ENCODE measurements around the gene KRT72. TPM values are rescaled to one million over a fixed set of nuclear protein-coding genes. Genes with fewer than 3 reads are reported as not detected.

KRT72 gene
- total and polyA plus RNA-seq, 2 of the 13 experiments (the other 11 are each of a cell fraction or from before 2014, with no cell fraction given): not detected

DNA sequence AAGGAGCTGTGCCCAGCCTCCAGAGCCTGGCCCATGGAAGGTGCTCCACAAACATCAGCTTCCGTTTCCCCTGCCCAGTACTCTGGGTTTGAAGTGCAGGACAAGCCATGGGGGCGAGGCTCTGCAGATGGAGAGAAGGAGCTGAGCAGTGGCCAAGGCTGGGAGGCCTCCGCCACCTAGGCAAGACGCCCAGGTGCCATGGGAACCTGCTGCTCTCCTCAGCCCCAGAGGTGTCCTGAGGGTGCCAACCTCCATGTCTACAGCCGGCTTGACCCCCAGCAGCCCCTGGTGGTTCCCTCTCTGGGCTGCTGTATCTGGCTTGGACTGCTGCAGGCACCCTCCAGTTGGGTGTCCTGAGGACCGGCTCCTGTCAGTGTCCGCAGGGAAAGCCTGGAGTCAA lies 60.7 kb downstream of the KRT72 start (continued):
- no peak for TF ChIP-seq SNAPC2 (CRISPR knock-in tag; IDR thresholded peaks at IDR 0.05)
- no peak for TF ChIP-seq MYC (CRISPR knock-in tag; IDR thresholded peaks at IDR 0.05; ENCODE audit: borderline replicate concordance)

DNA sequence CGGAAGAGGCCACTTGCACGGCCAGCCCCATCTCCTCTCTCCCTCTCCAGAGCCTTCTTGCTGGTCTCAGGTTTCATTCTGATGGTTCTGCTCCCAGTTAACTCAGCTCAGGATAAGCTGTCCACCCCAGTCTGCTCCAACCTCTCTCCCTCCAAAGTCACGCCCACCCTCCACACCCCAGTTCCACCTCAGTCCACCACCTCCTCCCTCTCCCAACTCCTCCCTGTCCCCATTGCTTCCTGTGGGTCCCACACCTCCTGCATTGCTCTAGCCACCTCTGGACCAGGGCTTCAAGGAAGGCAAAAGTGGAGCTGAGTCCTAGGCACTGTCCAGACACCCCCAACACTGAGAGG lies 61.5 kb downstream of the KRT72 start:
- in situ Hi-C loops (cut with HindIII; ENCODE audit: extremely low pct_ligation_motif_present, low pct_unique_long_range_greater_than_20kb): loop anchor here (25.0 kb wide), 1 partner anchor 402 kb away; no protein-coding TSS in a partner anchor
- H3K9me3 ChIP-seq (ENCODE audit: low read length): no peaks in the 10 kb centered on the region
- H4K20me1 ChIP-seq (ENCODE audit: insufficient read depth, low read length): no peaks in the 10 kb centered on the region
- ChIA-PET CTCF (ENCODE audit: low intra/inter-chr PET ratio, low total read pairs) (no interaction called here), POLR2A (no interaction called here)
- H3K4me3 ChIP-seq (replicated peaks in 1 of 3; ENCODE audit: insufficient read depth in 1 of 3, low read depth in 2 of 3, low read length in 3 of 3): no peak overlapping the region
- FAIRE-seq (no peak), ATAC-seq (no peak), DNase-seq (ENCODE audit: low spot score) (no peak)
- no TSS peak for BruUV-seq (replicated peaks)
- 0% methylated on average over 1 of the region's 3 CpGs for WGBS (ENCODE audit: low lambda C conversion rate)
- H3K4me2 ChIP-seq (ENCODE audit: low read depth, low read length): no peak overlapping the region
- intact Hi-C loops (cut with micrococcal nuclease; ENCODE audit: unreplicated experiment): no loop called here
- TF ChIP-seq MZF1 (CRISPR knock-in tag; IDR thresholded peaks at IDR 0.05; ENCODE audit: borderline replicate concordance) (no peak), ZNF580 (CRISPR knock-in tag; IDR thresholded peaks at IDR 0.05; ENCODE audit: borderline replicate concordance, low read depth) (no peak), ZNF878 (CRISPR knock-in tag; IDR thresholded peaks at IDR 0.05) (no peak), TOPORS (CRISPR knock-in tag; IDR thresholded peaks at IDR 0.05) (no peak), GATAD1 (CRISPR knock-in tag; IDR thresholded peaks at IDR 0.05) (no peak), NR1H2 (CRISPR knock-in tag; IDR thresholded peaks at IDR 0.05; ENCODE audit: borderline replicate concordance, low read depth) (no peak), GPN1 (CRISPR knock-in tag; IDR thresholded peaks at IDR 0.05; ENCODE audit: borderline replicate concordance) (no peak), FOSL1 (CRISPR knock-in tag; IDR thresholded peaks at IDR 0.05; ENCODE audit: borderline replicate concordance) (no peak), MTA3 (CRISPR knock-in tag; IDR thresholded peaks at IDR 0.05) (no peak), MEIS1 (CRISPR knock-in tag; IDR thresholded peaks at IDR 0.05; ENCODE audit: borderline replicate concordance) (no peak), ZNF260 (CRISPR knock-in tag; IDR thresholded peaks at IDR 0.05; ENCODE audit: borderline replicate concordance, low read depth) (no peak)
- no peaks in the 10 kb centered on the region for H3K4me1 ChIP-seq (ENCODE audit: insufficient read depth, low read length)
- no peak overlapping the region for H3K9ac ChIP-seq (ENCODE audit: insufficient read depth, low read depth, low read length)
- no peaks in the 10 kb centered on the region for H3K79me2 ChIP-seq (ENCODE audit: insufficient read depth, low read length)
- no peaks in the 10 kb centered on the region for H3K36me3 ChIP-seq (replicated peaks in 1 of 2; ENCODE audit: control insufficient read depth in 1 of 2, insufficient read depth in 2 of 2, low read length in 2 of 2)
- H2AFZ ChIP-seq (ENCODE audit: low read length): no peak overlapping the region
- no peak overlapping the region for H3K27ac ChIP-seq (ENCODE audit: extremely low read length, insufficient read depth, low read length)
- peaks cover 3 to 6% of the 10 kb centered on the region in 2 experiments; a peak in 2 of 5 replicates for H3K27me3 ChIP-seq (ENCODE audit: control insufficient read depth in 1 of 2, insufficient read depth in 2 of 2, low read length in 2 of 2)
